Breast epithelium (tissue), 4 donors: ENCODE measurements around the gene GPATCH2. TPM values are rescaled to one million over a fixed set of nuclear protein-coding genes. Genes with fewer than 3 reads are reported as not detected.

ENCODE experiments used
- DNase-seq, 2 donors: peaks; one replicate each; pipeline ENCODE4 v3.0.0-alpha.2; 2019; ENCODE audit warnings: low spot score in 2 of 2
- H3K27ac ChIP-seq, 2 donors: fragments of 200-600 bp; sonication (generic) in 1 of 2; one replicate each; pipeline ENCODE4 v1.5.1; 2016 to 2019; ENCODE audit warnings: mild to moderate bottlenecking in 1 of 2
- H3K27me3 ChIP-seq, 2 donors: fragments of 200-600 bp; sonication (generic) in 1 of 2; one replicate each; pipeline versions ENCODE4 v1.5.1 to v1.6.0; 2017 to 2019; ENCODE audit warnings: control low read depth in 1 of 2, mild to moderate bottlenecking in 1 of 2
- H3K36me3 ChIP-seq: fragments of 200-600 bp; one replicate; pipeline ENCODE4 v1.5.1; 2019
- H3K4me1 ChIP-seq, 2 donors: fragments of 200-600 bp; sonication (generic); one replicate each; pipeline ENCODE4 v1.5.1; 2016 to 2019; ENCODE audit warnings: control low read depth in 1 of 2
- H3K4me3 ChIP-seq, 3 donors: fragments of 200-600 bp; sonication (generic); 1 replicate in 2 of 3; 2 replicates in 1 of 3; pipeline ENCODE4 v1.5.1; 2016 to 2019; ENCODE audit warnings: mild to moderate bottlenecking in 3 of 3, moderate library complexity in 2 of 3
- H3K9me3 ChIP-seq, 2 donors: fragments of 200-600 bp; sonication (generic) in 1 of 2; one replicate each; pipeline ENCODE4 v1.5.1; 2016 to 2019; ENCODE audit warnings: control low read depth in 1 of 2
- CTCF ChIP-seq, 3 donors: fragments of 450-650 bp; IDR thresholded peaks; one replicate each; pipeline ENCODE4 v1.5.1; 2016 to 2017; ENCODE audit warnings: antibody characterized with exemption in 3 of 3, mild to moderate bottlenecking in 3 of 3, moderate library complexity in 3 of 3
- POLR2A ChIP-seq: fragments of 450-650 bp; IDR thresholded peaks from one replicate; pipeline ENCODE4 v1.6.1; 2016; ENCODE audit warnings: antibody characterized with exemption, mild to moderate bottlenecking, moderate library complexity
- POLR2AphosphoS5 ChIP-seq, 3 donors: sonication (generic); formaldehyde crosslinking; IDR thresholded peaks; one replicate each; pipeline ENCODE4 v1.6.1; 2017; ENCODE audit warnings: antibody characterized with exemption in 3 of 3
- intact Hi-C: fragments of 100-400 bp; cut with DNase I; formaldehyde crosslinking; loops from one replicate; pipeline ENCODE4 v1.15.1; 2023; ENCODE audit warnings: low total_unique reads
- total RNA-seq, 3 donors: library from RNA; depleted of rRNA; stranded (reverse); fragments of >200 nt; gene quantifications; one replicate each; pipeline ENCODE4 v1.1.0, GENCODE V29; 2016

The GPATCH2 gene
- total RNA-seq, 3 donors from 2014 or later: 12.0 to 29.3 (median 23.9) TPM

- TF ChIP-seq POLR2AphosphoS5 (IDR thresholded peaks at IDR 0.05) (no peak), CTCF (IDR thresholded peaks at IDR 0.05) (no peak), POLR2A (no peak)
- no peak for DNase-seq
- no peaks in the 10 kb centered on the region for H3K4me1 ChIP-seq
- H3K36me3 ChIP-seq: no peaks in the 10 kb centered on the region
- H3K4me3 ChIP-seq: no peak overlapping the region
- H3K9me3 ChIP-seq: no peaks in the 10 kb centered on the region
- no peaks in the 10 kb centered on the region for H3K27me3 ChIP-seq
- H3K27ac ChIP-seq: no peak overlapping the region
- intact Hi-C loops: no loop called here
These were observed 88.6 kb downstream of the GPATCH2 start for GRCh38 chr1:217542136-217542777.

- H3K36me3 ChIP-seq: no peaks in the 10 kb centered on the region
- no peaks in the 10 kb centered on the region for H3K27me3 ChIP-seq
- TF ChIP-seq POLR2A (no peak), CTCF (IDR thresholded peaks at IDR 0.05) (no peak), POLR2AphosphoS5 (IDR thresholded peaks at IDR 0.05) (no peak)
- no peaks in the 10 kb centered on the region for H3K9me3 ChIP-seq
- no peak overlapping the region for H3K27ac ChIP-seq
- intact Hi-C loops: no loop called here
- H3K4me3 ChIP-seq: no peak overlapping the region
- no peaks in the 10 kb centered on the region for H3K4me1 ChIP-seq
- DNase-seq: no peak
These were observed 90.6 kb downstream of the GPATCH2 start for GRCh38 chr1:217540321-217540720.

- intact Hi-C loops: no loop called here
- H3K27ac ChIP-seq: no peak overlapping the region
- H3K27me3 ChIP-seq: no peaks in the 10 kb centered on the region
- H3K9me3 ChIP-seq: no peaks in the 10 kb centered on the region
- no peak for DNase-seq
- H3K36me3 ChIP-seq: no peaks in the 10 kb centered on the region
- no peak for TF ChIP-seq CTCF (IDR thresholded peaks at IDR 0.05)
- TF ChIP-seq POLR2AphosphoS5 (IDR thresholded peaks at IDR 0.05): no peak
- H3K4me1 ChIP-seq: no peaks in the 10 kb centered on the region
- no peak overlapping the region for H3K4me3 ChIP-seq
These were observed 91.4 kb downstream of the GPATCH2 start for GRCh38 chr1:217539510-217539909.

- no peaks in the 10 kb centered on the region for H3K9me3 ChIP-seq
- TF ChIP-seq POLR2AphosphoS5 (IDR thresholded peaks at IDR 0.05) (no peak), POLR2A (no peak), CTCF (IDR thresholded peaks at IDR 0.05) (no peak)
- DNase-seq: no peak
- no peak overlapping the region for H3K27ac ChIP-seq
- H3K4me3 ChIP-seq: no peak overlapping the region
- H3K27me3 ChIP-seq: no peaks in the 10 kb centered on the region
- no peaks in the 10 kb centered on the region for H3K36me3 ChIP-seq
- intact Hi-C loops: no loop called here
- H3K4me1 ChIP-seq: no peaks in the 10 kb centered on the region
These were observed 95.1 kb downstream of the GPATCH2 start for GRCh38 chr1:217535601-217536377.

GRCh38 chr1:217534566-217534965 is 96.3 kb downstream of the GPATCH2 start:
- H3K27ac ChIP-seq: no peak overlapping the region
- H3K27me3 ChIP-seq: no peaks in the 10 kb centered on the region
- H3K4me1 ChIP-seq: no peaks in the 10 kb centered on the region
- intact Hi-C loops: no loop called here
- no peaks in the 10 kb centered on the region for H3K36me3 ChIP-seq
- no peaks in the 10 kb centered on the region for H3K9me3 ChIP-seq
- no peak overlapping the region for H3K4me3 ChIP-seq
- DNase-seq: no peak
- TF ChIP-seq POLR2A: no peak
- no peak for TF ChIP-seq CTCF (IDR thresholded peaks at IDR 0.05)
- no peak for TF ChIP-seq POLR2AphosphoS5 (IDR thresholded peaks at IDR 0.05)
